Pericardium fibroblast (primary cell): ENCODE results near the gene TEX2. TPM values are rescaled to one million over a fixed set of nuclear protein-coding genes. Genes with fewer than 3 reads are reported as not detected.

Experiments used
- total RNA-seq: library from RNA; depleted of rRNA; stranded (reverse); fragments of >200 nt; gene quantifications from 2 replicates; pipeline ENCODE4 v1.2.3, GENCODE V29; 2015

Gene TEX2, protein sequence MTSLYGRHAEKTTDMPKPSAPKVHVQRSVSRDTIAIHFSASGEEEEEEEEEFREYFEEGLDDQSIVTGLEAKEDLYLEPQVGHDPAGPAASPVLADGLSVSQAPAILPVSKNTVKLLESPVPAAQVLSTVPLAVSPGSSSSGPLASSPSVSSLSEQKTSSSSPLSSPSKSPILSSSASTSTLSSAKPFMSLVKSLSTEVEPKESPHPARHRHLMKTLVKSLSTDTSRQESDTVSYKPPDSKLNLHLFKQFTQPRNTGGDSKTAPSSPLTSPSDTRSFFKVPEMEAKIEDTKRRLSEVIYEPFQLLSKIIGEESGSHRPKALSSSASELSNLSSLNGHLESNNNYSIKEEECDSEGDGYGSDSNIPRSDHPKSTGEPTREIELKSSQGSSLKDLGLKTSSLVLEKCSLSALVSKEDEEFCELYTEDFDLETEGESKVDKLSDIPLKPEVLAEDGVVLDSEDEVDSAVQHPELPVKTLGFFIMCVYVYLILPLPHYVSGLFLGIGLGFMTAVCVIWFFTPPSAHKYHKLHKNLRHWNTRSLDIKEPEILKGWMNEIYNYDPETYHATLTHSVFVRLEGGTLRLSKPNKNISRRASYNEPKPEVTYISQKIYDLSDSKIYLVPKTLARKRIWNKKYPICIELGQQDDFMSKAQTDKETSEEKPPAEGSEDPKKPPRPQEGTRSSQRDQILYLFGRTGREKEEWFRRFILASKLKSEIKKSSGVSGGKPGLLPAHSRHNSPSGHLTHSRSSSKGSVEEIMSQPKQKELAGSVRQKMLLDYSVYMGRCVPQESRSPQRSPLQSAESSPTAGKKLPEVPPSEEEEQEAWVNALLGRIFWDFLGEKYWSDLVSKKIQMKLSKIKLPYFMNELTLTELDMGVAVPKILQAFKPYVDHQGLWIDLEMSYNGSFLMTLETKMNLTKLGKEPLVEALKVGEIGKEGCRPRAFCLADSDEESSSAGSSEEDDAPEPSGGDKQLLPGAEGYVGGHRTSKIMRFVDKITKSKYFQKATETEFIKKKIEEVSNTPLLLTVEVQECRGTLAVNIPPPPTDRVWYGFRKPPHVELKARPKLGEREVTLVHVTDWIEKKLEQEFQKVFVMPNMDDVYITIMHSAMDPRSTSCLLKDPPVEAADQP
- total RNA-seq = 13.3 and 44.7 TPM in 2 replicates

DNA sequence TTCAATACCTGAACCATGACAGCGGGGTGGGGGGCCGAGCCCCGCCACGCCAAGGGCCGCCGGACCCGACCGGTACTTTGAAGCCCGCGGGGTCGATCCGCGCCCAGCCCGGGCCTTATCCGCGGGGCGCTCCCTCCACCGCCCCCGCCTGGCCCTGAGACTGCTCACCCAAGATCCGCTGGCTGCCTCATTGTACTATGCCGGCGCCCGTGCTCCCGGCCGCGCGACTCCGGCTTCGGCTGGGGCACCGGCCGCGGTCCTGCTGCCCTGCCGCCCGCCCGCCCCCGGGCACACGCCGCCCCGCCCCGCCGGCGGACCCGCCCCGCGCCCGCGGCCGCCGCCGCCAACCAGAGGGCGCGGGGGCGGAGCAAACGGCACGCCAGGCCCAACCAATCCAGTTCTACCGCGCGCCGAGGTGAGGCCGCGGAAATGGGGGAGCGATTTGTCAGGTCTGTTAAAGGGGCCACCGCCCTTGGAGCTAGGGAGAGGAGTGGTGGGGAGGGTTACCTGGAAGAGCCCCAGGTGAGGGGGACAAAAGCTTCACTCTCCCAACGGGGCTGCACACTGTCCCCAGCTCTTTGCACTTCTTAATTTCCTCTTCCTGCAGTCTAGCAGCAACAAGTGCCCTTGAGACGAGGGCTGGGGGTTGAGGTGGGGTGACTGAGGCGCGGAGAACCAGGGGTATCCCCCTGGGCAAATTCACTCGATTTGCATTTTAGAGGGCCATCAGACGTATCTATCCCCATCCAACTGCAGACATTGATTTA is at the start of gene TEX2:
TSS of gene TEX2 (minus strand) at position 261 of the 767 bp plus-strand sequence. CDS start 49,043 bp downstream, outside the sequence.

DNA sequence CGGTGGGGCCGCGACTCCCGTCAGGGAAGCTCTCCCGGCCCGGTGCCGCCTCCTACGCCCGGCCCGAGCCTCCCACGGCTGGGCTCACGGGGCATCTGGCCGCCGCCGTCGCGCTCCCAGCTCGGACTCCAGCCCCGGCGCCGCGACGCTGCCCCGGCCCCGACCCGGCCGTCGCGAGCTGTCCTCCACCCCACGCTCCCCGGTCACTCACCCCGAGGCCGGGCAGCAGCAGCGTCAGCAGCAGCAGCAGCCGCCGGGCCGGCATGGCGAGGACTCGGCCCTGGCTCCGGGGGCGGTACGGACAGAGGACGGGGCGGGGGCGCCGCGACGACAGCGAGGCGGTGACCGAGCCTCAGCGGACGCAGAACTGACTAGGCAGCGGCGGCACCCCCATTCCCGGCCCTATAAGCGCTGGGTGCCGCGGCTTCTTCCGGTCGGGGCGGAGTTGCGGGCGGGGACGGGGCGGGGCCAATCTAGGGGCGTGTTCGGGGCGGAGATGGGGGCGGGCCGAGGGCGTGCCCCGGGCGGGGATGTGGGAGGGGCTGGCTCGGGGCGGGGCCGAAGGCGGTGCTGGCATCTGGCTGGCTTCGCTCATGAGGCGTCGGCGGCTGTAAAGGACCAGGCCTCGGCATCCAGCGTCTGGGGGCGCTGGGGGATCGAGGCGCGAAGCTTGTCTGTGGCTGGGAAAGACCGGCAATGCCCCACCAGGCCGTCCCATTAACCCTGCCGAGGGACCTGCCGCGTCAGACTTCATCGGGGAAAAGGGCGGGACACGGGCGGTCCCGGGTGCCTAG is 133.1 kb downstream of the TEX2 start, which contains the start of gene ERN1:
TSS of gene ERN1 (minus strand) at position 380 of the 794 bp plus-strand sequence. CDS start at position 265, 115 bp downstream.

Other genes with a start within 250 kb of the TEX2 start
- 0.70 and 0.77 TPM in 2 replicates for gene ICAM2, start 242.6 kb downstream of the TEX2 start, total RNA-seq
- gene ERN1, start 133.1 kb downstream of the TEX2 start, total RNA-seq = 7.1 and 13.9 TPM in 2 replicates
- 4.5 and 5.4 TPM in 2 replicates for gene PECAM1, start 127.6 kb upstream of the TEX2 start, total RNA-seq
- gene MILR1, start 185.9 kb upstream of the TEX2 start, total RNA-seq = 3.0 and 7.0 TPM in 2 replicates
- gene POLG2, start 233.8 kb upstream of the TEX2 start, total RNA-seq = 3.3 and 5.2 TPM in 2 replicates
- 263 and 275 TPM in 2 replicates for gene DDX5, start 243.0 kb upstream of the TEX2 start, total RNA-seq
- 20.2 and 36.8 TPM in 2 replicates for gene CEP95, start 243.7 kb upstream of the TEX2 start, total RNA-seq